Activated T-cell treated with anti-CD3 and anti-CD28 coated beads, Interleukin-2, amount 50 U/mL, for 1 hour (primary cell): Measurements from ENCODE around the gene SCNN1A.

Source experiments
- DNase-seq: peaks from one replicate; pipeline ENCODE4 v3.0.0-alpha.2; 2020

Gene SCNN1A

DNA sequence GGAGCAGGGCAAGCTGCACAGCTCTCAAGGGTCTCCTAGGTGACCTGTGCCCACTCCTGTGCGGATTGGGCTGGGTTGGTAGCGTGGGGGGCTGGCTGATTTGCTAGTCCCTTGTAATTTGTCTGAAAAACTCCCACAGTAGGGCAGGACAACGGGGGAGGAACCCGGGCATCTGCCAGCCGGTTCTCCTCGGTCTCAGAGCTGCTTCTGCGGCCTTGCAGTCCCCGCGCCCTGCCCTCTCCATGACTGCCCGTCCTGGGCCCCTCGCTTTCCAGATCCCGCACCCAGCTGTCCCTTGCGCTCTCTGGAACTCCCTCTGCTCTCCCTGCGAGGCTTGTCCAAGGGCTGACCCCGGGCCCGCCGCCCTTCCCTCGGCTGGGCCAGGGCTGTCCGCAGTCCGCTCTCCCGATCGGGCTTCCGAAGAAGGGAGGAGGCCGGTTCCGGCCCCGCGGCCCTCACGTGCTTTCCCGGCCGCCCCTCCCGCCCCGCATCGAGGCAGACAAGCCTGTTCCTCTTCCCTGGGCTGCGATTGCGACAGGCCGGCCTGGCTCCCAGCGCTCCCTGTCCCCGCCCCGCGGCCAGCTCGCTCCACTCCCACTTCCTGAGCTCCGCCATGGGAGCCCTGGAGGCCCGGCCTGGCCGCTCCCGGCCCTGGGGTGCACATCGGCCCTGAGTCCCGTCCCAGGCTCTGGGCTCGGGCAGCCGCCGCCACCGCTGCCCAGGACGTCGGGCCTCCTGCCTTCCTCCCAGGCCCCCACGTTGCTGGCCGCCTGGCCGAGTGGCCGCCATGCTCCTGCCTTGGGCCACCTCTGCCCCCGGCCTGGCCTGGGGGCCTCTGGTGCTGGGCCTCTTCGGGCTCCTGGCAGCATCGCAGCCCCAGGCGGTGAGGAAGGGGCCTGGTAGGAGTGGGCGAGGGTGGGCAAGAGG lies 8.5 kb upstream of the SCNN1A start, which contains the start of gene LTBR:
LTBR (plus strand) TSS at position 591 of the 927 bp plus-strand sequence; CDS start at position 788, 197 bp downstream.
- no peak for DNase-seq

DNA sequence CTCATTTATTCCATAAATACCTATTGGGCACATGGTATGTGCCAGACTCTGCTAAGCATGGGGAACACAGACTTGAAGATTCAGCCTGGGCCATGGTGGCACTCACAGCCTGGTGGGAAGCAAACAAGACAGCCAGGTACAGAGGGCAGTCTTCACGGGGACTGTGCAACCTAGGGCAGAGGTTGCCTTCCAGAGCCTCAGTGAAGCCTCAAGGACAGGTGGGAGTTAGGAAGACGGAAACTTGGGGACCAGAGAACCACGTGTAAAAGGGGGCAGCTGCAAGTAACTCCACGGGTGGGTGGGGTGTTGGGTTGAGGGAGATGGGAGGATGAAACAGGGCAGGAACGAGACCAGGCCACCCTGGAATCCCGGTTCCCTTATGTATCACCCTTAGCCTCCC lies 7.6 kb upstream of the SCNN1A start:
- no peak for DNase-seq

DNA sequence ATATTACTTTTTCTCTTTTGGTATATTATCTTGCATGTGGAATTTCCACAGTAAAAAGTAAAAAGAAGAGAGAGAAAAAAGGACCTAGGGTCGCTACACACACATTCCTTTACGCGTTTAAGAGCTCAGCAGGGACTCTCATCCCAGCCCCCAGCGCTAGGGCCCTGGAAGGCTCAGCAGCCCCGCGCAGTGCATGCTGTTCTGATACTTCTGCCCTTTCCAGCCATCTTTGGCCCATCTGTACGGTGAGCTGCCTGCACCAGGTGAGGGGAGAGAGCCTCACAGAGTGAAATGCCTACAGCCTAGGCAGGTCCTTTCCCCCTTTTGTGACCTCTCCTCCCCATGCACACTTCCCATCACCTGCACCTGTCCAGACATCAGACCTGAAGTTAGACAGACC lies 7.0 kb upstream of the SCNN1A start:
- no peak for DNase-seq

DNA sequence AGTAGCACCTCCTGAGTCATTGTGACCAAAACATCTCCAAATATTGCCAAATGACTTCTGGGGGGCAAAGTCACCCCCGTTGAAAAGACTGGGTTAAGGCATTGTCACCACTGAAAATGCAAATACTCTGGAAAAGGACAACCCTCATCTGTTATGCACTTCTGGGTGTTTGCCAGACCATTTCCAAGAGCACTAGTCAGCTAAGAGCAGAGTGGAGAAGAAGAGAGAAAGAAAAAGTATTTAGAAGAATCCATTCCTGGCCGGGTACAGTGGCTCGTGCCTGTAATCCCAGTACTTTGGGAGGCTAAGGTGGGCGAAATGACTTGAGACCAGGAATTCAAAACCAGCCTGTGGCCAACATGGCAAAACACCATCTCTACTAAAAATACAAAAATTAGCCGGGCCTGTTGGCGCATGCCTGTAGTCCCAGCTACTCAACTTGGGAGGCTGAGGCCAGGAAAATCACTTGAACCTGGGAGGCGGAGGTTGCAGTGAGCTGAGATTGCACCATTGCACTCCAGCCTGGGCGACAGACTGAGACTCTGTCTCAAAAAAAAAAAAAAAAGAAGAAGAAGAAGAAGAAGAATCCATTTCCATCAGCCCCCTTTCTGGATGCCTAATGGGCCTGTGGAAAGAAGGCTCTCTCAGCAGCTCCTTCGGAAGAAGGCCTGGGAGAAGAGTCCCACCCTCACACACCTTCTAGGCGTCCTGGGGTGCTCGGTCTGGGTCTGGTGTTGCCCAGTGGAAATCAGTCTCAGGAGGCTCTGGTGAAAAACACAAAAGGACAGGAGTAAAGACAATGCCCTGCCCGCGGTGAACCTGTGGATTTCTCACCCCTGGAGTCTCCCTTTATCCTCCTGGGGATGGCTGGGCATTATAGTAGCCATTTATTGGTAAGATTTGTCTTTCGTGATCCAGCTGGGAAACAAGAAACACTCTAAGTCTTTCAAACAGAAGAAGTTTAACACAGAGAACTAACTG lies 5.1 kb upstream of the SCNN1A start:
- DNase-seq, result no peak

DNA sequence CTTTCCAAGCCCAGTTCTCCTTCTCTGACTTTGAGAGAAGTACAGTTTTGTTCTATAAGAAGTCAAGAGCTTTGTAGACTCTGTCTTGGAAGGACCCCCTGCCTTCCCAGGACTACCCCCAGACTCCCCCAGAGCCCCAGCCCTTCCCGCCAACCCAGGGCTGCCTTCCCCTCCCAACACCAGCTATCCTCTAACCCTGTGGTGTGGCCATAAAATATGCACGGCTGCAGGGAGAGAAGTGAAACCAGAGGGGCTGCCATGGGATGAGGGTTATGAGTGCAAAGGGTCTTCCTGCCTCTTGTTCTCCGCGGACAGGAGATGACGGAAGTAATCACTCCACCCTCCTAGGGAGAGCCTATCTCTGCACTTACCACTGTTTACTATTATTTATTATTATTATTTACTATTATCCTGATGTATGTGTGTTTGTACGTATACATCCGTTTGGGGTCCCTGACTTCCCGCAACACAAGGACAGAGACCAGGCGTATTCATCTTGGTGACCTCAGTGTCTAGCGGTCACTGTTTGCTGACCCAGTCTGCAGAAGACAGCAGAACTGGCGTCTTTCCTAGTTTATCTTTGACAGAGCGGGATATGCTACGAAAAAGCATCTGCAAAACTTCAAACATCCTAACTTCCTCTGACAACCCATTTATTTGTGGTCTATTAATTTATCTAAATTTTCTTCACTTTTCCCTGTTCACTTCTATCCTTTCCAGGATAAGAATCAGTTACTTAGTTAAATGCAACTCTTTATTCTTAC lies 3.5 kb upstream of the SCNN1A start:
- no peak for DNase-seq

DNA sequence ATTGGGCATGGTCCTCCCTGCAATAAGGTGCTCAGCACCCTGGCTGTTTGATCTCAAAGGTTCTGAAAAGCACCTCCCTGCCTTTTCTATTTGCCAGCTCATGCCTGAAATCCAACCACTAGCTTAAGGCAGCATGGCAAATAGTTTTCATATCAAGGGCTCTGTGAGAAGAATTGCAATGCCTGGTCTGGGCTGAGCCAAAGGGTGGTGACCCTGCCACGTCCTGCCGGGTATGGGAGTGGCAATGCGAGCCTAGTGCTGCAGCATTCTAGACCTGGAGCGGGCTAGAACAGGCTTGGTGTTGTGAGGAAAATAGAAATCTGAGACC lies 2.3 kb upstream of the SCNN1A start:
- no peak for DNase-seq

DNA sequence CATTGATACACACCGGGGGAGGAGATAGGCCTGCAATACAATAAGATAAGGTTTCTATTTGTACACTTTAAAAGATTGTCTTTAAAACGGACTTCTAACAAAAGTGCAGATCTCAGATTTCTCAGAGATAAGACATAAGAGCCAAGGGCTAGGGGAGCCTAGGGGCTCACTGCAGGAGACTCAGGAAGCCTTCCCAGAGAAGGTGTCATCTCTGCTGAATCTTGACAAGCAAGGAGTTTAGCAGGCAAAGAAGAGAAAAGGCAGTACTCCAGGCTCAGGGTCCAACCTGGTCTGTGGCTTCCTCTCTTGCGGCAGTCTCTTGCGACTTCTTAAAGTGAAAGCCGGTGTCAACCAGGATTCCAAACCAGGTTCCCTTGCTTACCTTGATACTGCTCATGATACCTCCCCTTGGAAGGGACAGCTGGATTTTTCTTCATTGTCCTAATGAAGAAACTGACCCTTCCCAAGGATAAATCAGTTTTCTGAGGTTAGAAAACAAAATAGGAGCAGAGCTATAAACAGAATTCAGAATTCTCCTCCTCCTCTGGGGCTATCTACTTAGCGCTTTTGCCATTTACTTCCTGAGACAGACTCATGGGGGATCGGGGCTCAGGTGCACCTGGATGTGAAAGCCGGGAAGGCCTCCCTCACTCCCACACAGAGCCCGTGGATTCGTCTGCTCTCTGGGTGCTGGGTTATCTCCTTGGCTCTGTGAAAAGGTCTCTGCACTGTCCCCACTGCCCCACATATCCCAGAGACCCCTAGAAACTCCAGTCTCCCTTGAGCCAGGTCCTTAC lies 1.7 kb upstream of the SCNN1A start:
- DNase-seq, result no peak

DNA sequence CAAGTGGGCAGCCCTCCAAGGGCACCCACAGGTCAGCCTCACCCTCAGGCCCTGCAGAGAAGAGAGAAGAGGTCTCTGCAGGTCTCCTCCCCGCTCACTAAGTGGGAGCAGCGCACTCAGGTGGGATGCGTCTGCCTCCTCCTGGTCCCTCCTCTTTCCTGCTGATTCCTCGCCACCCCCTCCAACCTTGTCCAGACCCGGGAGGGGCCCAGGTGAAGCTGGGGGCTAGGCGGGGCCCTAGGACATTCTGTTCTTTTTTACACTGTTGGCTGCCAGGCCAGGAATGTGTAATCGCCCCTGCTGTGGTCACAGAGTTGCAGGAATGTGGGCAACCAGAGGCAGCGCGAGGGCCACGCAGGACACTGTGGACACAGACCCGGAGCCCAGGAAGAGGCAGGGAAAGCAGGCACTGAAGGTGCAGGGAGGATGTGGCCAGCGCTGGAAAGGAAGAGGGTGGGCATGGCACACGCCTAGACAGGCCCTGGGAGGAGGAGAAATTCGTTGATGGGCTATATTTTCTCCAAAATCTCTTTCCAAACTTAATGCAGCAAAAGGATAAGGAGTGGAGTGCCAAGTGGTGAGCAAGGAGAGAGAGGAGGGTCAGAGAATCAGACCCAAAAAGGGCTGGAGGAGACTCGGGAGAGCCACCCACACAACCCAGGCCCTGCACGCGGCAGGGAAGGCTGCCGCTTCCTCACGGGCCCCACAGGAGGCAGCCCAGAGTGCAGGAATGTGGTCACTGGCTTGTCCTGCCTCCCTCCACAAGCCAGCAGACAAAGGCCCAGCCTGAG lies 911 bp upstream of the SCNN1A start:
- no peak for DNase-seq

DNA sequence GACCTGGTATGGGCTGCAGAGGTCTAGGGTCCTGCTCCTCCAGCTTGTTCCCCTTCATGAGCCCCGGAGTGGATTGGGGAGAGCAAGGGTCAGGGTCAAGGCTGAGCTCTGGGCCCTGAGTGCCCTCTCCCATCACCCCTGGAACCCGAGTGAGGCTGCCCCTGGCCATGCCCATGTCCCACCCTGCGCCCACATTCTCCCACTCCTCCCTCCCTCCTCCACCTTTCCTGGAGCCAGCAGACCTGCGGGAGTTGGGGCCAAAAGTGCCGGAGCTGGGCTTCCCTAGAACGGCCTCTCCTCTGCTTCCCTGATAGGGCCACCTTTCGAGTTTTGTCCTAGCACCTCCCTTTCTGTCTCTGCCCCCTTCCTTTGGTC lies 590 bp downstream of the SCNN1A start:
- no peak for DNase-seq

DNA sequence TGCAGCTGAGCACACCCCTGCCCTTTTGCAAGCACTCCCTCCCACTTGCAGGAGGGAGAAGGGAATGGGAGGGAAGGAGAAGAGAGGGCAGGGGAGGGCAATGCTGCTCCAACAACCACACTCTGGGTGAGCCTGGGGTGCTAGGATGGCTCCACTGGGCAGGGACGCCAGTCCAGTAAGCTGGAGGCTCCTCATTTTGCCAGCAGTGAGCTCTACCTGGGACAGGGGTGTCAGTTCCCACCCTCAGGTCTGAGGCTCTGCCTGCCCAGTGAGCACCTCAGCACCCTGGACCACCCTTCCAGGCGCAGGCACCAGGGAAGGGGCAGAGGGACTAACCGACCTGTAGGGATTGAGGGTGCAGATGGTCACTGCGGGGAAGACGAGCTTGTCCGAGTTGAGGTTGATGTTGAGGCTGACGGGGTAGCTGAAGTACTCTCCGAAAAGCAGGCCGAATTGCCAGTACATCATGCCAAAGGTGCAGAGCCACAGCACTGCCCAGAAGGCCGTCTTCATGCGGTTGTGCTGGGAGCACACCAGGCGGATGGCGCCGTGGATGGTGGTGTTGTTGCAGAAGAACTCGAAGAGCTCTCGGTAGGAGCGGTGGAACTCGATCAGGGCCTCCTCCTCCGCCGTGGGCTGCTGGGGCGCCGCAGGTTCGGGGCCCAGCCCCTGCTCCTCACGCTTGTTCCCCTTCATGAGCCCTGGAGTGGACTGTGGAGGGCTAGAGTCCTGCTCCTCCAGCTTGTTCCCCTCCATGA lies 1.2 kb downstream of the SCNN1A start:
- DNase-seq, result no peak

DNA sequence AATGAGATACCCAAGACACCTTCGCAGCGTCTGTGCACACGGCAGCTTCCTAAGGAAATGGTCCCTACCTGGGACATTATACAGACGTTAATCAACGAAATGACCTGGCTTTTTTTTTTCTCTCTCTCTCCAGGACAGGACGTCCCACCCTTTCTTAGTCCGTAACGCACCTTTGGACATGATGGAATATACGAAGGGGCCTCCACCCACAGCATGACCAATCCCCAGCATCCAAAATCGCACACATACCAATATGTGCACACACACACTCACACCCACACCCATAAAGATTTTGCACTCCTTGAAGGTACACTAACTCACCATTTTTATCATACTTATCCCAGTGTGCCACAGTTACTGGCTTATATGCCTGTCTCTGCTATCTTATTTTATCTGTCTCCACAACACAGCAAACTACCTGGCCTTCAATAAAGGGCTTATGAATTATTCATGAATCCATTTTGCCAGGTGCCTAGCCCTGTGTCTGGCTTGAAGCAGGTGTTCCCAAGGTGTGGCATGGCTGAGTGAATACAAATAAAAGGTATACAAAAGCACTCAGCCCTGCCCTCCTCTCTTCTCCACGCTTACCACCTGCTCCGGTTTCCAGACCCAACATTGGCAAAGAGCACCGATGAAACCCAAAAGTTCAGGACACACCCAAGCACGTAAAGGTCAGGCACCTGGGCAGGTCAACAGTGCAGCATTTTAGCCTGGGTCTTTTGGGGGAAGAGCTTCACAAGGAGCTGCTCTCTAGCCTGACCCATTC lies 2.2 kb downstream of the SCNN1A start:
- DNase-seq, result no peak

DNA sequence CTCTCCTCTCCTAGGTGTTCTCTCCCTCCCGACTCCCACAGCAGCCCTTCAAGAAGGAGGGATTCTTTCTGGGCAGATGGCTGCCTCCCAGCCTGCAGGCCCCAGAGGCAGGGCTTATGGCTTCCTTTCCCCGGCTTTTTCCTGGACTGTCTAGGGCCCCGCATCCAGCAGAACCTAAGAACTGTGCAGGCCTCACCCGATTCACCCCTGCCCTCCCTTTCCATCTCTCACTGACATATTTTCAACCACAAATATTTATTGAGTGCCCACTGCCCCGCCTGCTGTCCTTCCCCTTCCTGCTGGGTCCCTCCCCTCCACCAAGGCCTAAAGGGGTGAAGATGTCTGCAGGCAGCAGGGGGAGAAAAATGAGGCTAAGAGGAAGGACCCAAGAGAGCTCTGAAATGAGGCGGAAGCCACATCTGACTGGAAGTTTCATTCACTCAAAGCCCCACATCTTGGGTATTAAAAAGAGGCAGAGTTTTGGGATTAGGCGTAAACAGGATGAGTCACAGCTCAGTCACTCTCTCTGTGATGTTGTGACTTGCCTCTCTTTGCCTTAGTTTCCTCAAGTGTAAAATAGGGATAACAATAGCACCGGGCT lies 2.9 kb downstream of the SCNN1A start:
- DNase-seq, result no peak

DNA sequence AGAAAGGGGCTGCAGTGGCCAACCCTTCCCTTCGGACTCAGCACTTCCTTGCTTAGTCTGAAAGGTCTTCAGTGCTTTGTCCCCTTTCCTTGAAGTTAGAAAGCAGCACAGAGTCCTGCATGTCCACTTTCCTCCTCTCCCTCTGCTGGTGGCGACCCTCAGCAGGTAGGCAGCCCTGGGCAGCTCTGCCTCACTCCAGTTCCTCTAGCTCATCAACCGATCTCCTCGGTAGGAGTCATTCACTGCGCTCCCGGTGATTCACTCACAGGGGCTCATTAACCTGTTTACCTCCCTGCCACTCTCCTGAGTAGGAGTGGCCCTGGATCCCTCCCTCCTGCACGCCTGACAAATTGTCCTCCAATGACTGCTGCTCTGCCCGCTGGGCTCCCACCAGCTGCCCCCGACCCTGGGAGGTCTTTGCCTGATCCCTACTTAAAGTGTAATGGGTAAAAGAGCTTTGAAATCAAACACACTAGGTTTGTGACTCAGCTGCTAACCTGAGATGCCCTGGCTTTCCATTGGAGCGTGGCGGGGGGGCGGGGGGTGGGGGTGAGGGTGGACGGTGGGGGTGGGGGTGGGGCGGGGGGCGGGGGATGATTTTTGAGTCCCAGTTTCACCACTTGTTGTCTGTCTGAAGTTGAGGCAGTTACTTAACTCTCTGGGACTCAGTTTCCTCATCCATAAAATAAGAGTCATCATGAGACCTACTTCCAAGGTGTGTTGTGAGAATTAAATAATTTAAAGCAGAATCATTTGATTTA lies 4.2 kb downstream of the SCNN1A start:
- DNase-seq, result no peak

DNA sequence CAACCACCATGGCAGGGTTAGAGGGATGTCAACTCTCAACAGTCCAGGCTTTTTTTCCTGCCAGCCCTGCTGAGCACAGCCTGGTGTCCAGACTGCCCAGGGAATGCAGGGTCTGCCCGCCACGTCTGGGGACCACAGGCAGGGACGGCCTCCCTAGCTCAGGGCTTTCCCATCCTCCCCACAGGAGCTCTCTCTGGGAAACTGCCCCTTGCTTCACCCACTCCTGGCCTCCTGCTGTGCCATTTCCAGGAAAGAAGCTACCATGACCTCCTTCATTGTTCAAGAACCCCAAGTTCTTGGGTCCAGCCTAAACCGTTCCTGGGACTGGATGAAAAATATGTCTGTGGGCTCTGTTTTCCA lies 4.8 kb downstream of the SCNN1A start:
- no peak for DNase-seq

DNA sequence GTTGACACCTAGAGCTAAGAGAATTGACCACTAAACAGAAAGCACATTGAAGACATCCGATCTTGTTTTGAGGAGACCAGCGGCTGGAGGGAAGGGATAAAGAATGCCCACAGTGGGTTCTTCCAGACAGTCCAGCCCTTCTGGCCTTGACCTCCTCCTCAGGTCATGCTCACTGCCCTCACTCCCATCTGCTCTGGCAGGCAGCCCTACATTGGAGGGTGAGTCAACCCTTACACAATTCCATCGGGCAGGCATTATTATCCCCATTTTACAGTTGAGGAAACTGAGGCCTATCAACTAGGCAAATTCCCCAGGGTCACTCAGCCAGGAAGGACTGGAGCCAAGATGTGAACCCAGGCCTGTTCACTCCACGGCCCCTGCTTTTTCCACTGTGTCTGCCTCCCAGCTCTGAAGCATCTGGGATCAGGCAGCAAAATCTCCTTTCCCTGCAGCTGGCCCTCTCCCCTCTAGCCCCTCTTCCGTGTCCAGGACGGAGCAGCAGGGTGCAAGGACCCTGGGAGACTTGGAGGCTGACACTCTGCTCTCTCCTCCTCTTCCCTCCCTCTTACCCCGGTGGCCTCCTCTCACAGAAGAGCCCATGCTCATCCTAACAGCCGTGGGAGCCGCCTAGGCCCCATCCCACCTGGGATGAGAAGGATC lies 5.3 kb downstream of the SCNN1A start:
- DNase-seq, result no peak

DNA sequence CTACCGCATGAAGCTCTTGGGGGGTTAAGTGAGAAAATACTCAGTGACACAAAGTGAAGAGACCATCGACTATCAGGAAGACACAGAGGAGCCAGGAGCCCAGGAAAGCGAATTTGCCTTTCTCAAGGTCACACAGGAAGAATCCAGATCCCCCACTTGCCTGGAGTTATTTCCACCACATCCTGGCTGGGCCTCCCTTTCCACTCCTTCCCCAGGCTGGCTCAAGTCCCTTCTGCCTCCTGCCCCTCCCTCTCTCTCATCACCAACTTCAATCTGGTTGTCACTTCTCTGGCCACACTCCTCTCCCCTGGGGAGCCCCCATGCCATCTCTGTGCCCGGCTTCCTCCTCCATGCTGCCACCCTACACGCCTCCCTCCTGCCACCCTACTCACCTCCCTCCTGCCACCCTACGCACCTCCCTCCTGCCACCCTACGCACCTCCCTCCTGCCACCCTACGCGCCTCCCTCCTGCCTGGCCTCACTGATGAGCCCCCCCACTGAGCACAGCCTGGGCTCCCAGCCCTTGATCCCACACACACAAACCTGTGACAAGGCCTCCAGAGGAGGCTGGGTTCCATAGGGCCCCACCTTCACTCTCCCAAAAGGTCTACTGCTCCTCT lies 6.3 kb downstream of the SCNN1A start:
- DNase-seq, result no peak
